Brain microvascular endothelial cell (primary cell): ENCODE results near the gene HMGN1.

Source experiments
- DNase-seq: peaks from one replicate; pipeline ENCODE4 v3.0.0-alpha.2; 2020
- H3K27ac ChIP-seq: fragments of 250-450 bp; sonication (Bioruptor Pico); 2 replicates; pipeline ENCODE4 v1.5.1; 2020; ENCODE audit warnings: mild to moderate bottlenecking, moderate library complexity
- H3K27me3 ChIP-seq: fragments of 250-450 bp; sonication (Bioruptor Pico); replicated peaks from 2 replicates; pipeline ENCODE4 v1.5.1; 2020; ENCODE audit warnings: mild to moderate bottlenecking
- H3K36me3 ChIP-seq: fragments of 250-450 bp; sonication (Bioruptor Pico); replicated peaks from 2 replicates; pipeline ENCODE4 v1.5.1; 2020; ENCODE audit warnings: mild to moderate bottlenecking
- H3K4me3 ChIP-seq: 2 replicates; pipeline ENCODE4 v1.5.1; 2011; ENCODE audit warnings: low read depth, mild to moderate bottlenecking, control low read depth, low read length, moderate library complexity
- in situ Hi-C: cut with HindIII; loops from 2 replicates; pipeline ENCODE4 v1.10.0; 2017; ENCODE audit warnings: low sequenced_read_pairs, low pct_ligation_motif_present
- TF ChIP-seq, protein P1 (sequence below): IDR thresholded peaks from 2 replicates; pipeline ENCODE4 v1.5.1; 2011; ENCODE audit warnings: low read depth, mild to moderate bottlenecking, moderate library complexity, low read length, control low read depth, inconsistent platforms; ENCODE audit errors: missing control alignments

Gene HMGN1

GRCh38 chr21:39363607-39364555 lies 15.0 kb upstream of the HMGN1 start:
- TF ChIP-seq, protein P1, sequence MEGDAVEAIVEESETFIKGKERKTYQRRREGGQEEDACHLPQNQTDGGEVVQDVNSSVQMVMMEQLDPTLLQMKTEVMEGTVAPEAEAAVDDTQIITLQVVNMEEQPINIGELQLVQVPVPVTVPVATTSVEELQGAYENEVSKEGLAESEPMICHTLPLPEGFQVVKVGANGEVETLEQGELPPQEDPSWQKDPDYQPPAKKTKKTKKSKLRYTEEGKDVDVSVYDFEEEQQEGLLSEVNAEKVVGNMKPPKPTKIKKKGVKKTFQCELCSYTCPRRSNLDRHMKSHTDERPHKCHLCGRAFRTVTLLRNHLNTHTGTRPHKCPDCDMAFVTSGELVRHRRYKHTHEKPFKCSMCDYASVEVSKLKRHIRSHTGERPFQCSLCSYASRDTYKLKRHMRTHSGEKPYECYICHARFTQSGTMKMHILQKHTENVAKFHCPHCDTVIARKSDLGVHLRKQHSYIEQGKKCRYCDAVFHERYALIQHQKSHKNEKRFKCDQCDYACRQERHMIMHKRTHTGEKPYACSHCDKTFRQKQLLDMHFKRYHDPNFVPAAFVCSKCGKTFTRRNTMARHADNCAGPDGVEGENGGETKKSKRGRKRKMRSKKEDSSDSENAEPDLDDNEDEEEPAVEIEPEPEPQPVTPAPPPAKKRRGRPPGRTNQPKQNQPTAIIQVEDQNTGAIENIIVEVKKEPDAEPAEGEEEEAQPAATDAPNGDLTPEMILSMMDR: no peak
- Histone ChIP-seq H3K27me3 (no peaks in the 10 kb centered on the region), H3K4me3 (no peak overlapping the region), H3K27ac (no peak overlapping the region), H3K36me3 (no peaks in the 10 kb centered on the region)
- in situ Hi-C loops: no loop called here
- DNase-seq: no peak

GRCh38 chr21:39362733-39363132 lies 13.8 kb upstream of the HMGN1 start:
- no peak for DNase-seq
- in situ Hi-C loops: no loop called here
- no peak overlapping the region for H3K27ac ChIP-seq
- TF ChIP-seq, protein P1: no peak
- H3K36me3 ChIP-seq: no peaks in the 10 kb centered on the region
- no peak overlapping the region for H3K4me3 ChIP-seq
- H3K27me3 ChIP-seq: no peaks in the 10 kb centered on the region

- H3K4me3 ChIP-seq: no peak overlapping the region
- H3K27ac ChIP-seq: no peak overlapping the region
- no peak for DNase-seq
- H3K27me3 ChIP-seq: no peaks in the 10 kb centered on the region
- H3K36me3 ChIP-seq: no peaks in the 10 kb centered on the region
- in situ Hi-C loops: no loop called here
- TF ChIP-seq, protein P1: no peak
These were observed 10.5 kb upstream of the HMGN1 start for GRCh38 chr21:39359382-39359781.

GRCh38 chr21:39353295-39353694 lies 4.4 kb upstream of the HMGN1 start:
- no peak overlapping the region for H3K4me3 ChIP-seq
- no peaks in the 10 kb centered on the region for H3K27me3 ChIP-seq
- in situ Hi-C loops: no loop called here
- no peak overlapping the region for H3K27ac ChIP-seq
- no peak for DNase-seq
- no peaks in the 10 kb centered on the region for H3K36me3 ChIP-seq
- TF ChIP-seq, protein P1: no peak

DNA sequence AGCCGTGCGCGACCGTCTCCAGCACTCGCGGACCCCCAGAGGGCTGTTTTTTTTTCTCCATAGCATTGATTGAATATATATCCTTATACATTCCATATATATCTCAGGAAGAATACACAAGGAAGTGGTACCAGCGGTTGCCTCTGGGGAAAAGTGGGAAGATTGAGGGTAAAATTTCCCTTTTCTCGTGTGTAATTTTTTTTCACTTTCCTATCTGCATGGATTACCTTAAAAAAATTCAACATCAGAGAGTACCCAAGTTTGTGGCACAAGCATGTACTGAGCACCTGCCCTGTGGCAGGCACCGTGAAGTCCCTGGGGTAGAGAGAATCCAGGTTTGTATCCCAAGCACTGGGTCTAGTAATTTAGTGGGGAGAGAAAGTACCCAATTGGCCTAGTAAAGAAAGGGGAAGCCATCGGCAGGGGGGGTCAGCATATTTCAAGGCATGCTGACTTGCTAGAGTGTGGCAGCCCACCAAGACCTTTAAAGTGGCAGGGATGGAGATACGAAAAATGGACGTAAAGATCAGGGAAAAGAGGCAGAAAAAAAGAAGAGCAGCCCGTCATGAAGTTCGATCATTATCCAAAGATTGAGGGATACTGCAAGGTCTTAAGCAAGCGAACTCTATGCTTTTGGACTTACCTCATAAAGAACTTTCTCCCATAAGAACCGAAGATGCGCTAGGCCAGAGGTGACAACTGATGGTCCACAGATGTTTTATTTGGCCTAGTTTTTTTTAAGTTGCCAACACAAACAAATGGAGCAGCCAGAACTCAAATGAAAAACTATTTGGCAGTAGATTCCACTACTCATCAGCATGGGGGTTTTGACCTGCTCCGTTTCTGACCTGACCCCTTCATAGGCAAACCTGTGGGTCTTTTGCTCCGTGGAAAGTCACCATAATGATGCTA lies 1.5 kb upstream of the HMGN1 start:
- in situ Hi-C loops: no loop called here
- Histone ChIP-seq H3K4me3 (peak overlapping the region; percentile 61), H3K27me3 (no peaks in the 10 kb centered on the region), H3K27ac (no peak overlapping the region), H3K36me3 (peaks cover 10% of the 10 kb centered on the region)
- no peak for DNase-seq
- TF ChIP-seq, protein P1: no peak
